Measurements from ENCODE around the gene MAPK8. TPM values are rescaled to one million over a fixed set of nuclear protein-coding genes. Genes with fewer than 3 reads are reported as not detected.

Gene MAPK8
- total RNA-seq, 1 experiment from 2014 or later = 52.9 TPM

- peaks cover 3% of the 10 kb centered on the region for H3K36me3 Mint-ChIP-seq
- POLR2A ChIA-PET = interaction anchor here (1.0 kb wide), 1 partner anchor 8 kb away, joined by 3 read pairs; no protein-coding TSS in a partner anchor
- H3K27ac Mint-ChIP-seq = no peak overlapping the region
- peaks cover 15% of the 10 kb centered on the region for H3K27me3 Mint-ChIP-seq (ENCODE audit: low read depth)
- CTCF ChIA-PET = interaction anchor here (1.3 to 3.6 kb wide), 3 partner anchors 20 to 191 kb away, joined by 3 to 34 read pairs (median 11); no protein-coding TSS in a partner anchor
- peaks cover 29% of the 10 kb centered on the region for H3K4me1 Mint-ChIP-seq
- no peak for TF ChIP-seq ETV6 (CRISPR knock-in tag; IDR thresholded peaks at IDR 0.05)
- TF ChIP-seq, protein P1, sequence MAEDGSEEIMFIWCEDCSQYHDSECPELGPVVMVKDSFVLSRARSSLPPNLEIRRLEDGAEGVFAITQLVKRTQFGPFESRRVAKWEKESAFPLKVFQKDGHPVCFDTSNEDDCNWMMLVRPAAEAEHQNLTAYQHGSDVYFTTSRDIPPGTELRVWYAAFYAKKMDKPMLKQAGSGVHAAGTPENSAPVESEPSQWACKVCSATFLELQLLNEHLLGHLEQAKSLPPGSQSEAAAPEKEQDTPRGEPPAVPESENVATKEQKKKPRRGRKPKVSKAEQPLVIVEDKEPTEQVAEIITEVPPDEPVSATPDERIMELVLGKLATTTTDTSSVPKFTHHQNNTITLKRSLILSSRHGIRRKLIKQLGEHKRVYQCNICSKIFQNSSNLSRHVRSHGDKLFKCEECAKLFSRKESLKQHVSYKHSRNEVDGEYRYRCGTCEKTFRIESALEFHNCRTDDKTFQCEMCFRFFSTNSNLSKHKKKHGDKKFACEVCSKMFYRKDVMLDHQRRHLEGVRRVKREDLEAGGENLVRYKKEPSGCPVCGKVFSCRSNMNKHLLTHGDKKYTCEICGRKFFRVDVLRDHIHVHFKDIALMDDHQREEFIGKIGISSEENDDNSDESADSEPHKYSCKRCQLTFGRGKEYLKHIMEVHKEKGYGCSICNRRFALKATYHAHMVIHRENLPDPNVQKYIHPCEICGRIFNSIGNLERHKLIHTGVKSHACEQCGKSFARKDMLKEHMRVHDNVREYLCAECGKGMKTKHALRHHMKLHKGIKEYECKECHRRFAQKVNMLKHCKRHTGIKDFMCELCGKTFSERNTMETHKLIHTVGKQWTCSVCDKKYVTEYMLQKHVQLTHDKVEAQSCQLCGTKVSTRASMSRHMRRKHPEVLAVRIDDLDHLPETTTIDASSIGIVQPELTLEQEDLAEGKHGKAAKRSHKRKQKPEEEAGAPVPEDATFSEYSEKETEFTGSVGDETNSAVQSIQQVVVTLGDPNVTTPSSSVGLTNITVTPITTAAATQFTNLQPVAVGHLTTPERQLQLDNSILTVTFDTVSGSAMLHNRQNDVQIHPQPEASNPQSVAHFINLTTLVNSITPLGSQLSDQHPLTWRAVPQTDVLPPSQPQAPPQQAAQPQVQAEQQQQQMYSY (CRISPR knock-in tag; IDR thresholded peaks at IDR 0.05) = no peak
- TF ChIP-seq CDX4 (CRISPR knock-in tag; IDR thresholded peaks at IDR 0.05; ENCODE audit: borderline replicate concordance) = no peak
- no peak for TF ChIP-seq ZNF423 (CRISPR knock-in tag; IDR thresholded peaks at IDR 0.05)
- TF ChIP-seq, protein P2, sequence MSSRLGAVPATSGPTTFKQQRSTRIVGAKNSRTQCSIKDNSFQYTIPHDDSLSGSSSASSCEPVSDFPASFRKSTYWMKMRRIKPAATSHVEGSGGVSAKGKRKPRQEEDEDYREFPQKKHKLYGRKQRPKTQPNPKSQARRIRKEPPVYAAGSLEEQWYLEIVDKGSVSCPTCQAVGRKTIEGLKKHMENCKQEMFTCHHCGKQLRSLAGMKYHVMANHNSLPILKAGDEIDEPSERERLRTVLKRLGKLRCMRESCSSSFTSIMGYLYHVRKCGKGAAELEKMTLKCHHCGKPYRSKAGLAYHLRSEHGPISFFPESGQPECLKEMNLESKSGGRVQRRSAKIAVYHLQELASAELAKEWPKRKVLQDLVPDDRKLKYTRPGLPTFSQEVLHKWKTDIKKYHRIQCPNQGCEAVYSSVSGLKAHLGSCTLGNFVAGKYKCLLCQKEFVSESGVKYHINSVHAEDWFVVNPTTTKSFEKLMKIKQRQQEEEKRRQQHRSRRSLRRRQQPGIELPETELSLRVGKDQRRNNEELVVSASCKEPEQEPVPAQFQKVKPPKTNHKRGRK (CRISPR knock-in tag; IDR thresholded peaks at IDR 0.05; ENCODE audit: borderline replicate concordance) = no peak
- TF ChIP-seq NFE2L1 (CRISPR knock-in tag; IDR thresholded peaks at IDR 0.05) = no peak
- TF ChIP-seq, protein P3, sequence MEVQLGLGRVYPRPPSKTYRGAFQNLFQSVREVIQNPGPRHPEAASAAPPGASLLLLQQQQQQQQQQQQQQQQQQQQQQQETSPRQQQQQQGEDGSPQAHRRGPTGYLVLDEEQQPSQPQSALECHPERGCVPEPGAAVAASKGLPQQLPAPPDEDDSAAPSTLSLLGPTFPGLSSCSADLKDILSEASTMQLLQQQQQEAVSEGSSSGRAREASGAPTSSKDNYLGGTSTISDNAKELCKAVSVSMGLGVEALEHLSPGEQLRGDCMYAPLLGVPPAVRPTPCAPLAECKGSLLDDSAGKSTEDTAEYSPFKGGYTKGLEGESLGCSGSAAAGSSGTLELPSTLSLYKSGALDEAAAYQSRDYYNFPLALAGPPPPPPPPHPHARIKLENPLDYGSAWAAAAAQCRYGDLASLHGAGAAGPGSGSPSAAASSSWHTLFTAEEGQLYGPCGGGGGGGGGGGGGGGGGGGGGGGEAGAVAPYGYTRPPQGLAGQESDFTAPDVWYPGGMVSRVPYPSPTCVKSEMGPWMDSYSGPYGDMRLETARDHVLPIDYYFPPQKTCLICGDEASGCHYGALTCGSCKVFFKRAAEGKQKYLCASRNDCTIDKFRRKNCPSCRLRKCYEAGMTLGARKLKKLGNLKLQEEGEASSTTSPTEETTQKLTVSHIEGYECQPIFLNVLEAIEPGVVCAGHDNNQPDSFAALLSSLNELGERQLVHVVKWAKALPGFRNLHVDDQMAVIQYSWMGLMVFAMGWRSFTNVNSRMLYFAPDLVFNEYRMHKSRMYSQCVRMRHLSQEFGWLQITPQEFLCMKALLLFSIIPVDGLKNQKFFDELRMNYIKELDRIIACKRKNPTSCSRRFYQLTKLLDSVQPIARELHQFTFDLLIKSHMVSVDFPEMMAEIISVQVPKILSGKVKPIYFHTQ (CRISPR knock-in tag; IDR thresholded peaks at IDR 0.05) = no peak
- TF ChIP-seq FOXJ3 (CRISPR knock-in tag; IDR thresholded peaks at IDR 0.05; ENCODE audit: borderline replicate concordance) = no peak
- TF ChIP-seq E2F5 (CRISPR knock-in tag; IDR thresholded peaks at IDR 0.05) = no peak
- no peak for TF ChIP-seq TP53 (CRISPR knock-in tag; IDR thresholded peaks at IDR 0.05)
- peaks cover 5% of the 10 kb centered on the region; the same call in 1 of the 2 replicates for H3K9me3 Mint-ChIP-seq
- ATAC-seq (no peak), DNase-seq (ENCODE audit: low spot score) (no peak)
- peak overlapping the region; percentile 34; the same call in 1 of the 2 replicates for H3K4me3 Mint-ChIP-seq
Observed at GRCh38 chr10:48464871-48465736, 158.6 kb downstream of the MAPK8 start.

GRCh38 chr10:48465860-48466521, 159.5 kb downstream of the MAPK8 start:
- Mint-ChIP-seq H3K27ac (no peak overlapping the region; the same call in 1 of the 2 replicates), H3K9me3 (no peaks in the 10 kb centered on the region), H3K36me3 (no peaks in the 10 kb centered on the region), H3K27me3 (ENCODE audit: low read depth) (peaks cover 15% of the 10 kb centered on the region), H3K4me3 (peak overlapping the region; percentile 34), H3K4me1 (peaks cover 36% of the 10 kb centered on the region)
- ChIA-PET POLR2A (interaction anchor here (1.0 kb wide), 1 partner anchor 9 kb away, joined by 3 read pairs; no protein-coding TSS in a partner anchor), CTCF (interaction anchor here (1.3 to 3.6 kb wide), 3 partner anchors 21 to 190 kb away, joined by 3 to 34 read pairs (median 11); no protein-coding TSS in a partner anchor)
- TF ChIP-seq E2F5 (CRISPR knock-in tag; IDR thresholded peaks at IDR 0.05) = no peak
- TF ChIP-seq JAZF1 (CRISPR knock-in tag; IDR thresholded peaks at IDR 0.05) = no peak
- TF ChIP-seq NFE2L1 (CRISPR knock-in tag; IDR thresholded peaks at IDR 0.05) = no peak
- TF ChIP-seq ZNF121 (CRISPR knock-in tag; IDR thresholded peaks at IDR 0.05) = 0 out of 2 replicates have a peak, but pooled peaks have one; percentile 30
- no peak for TF ChIP-seq SMAD3 (CRISPR knock-in tag; IDR thresholded peaks at IDR 0.05; ENCODE audit: borderline replicate concordance)
- TF ChIP-seq FOXK1 (CRISPR knock-in tag; IDR thresholded peaks at IDR 0.05) = no peak
- TF ChIP-seq FOXJ3 (CRISPR knock-in tag; IDR thresholded peaks at IDR 0.05; ENCODE audit: borderline replicate concordance) = no peak
- ATAC-seq (peak; percentile 14), DNase-seq (ENCODE audit: low spot score) (no peak)
